ENCODE data around the gene KDM1A. TPM values are rescaled to one million over a fixed set of nuclear protein-coding genes. Genes with fewer than 3 reads are reported as not detected.

KDM1A gene
- total and polyA plus RNA-seq, 4 donors: 7.4 to 46.7 (median 21.5) TPM

- no peak for DNase-seq (ENCODE audit: low spot score)
- TF ChIP-seq TAF1 (conservative IDR thresholded peaks at IDR 0.05) (no peak), SP1 (IDR thresholded peaks at IDR 0.05) (no peak), ZBTB33 (IDR thresholded peaks at IDR 0.05) (no peak), CTCF (IDR thresholded peaks at IDR 0.05; ENCODE audit: low read depth, low read length, missing input control) (no peak), YY1 (IDR thresholded peaks at IDR 0.05) (no peak), MAX (IDR thresholded peaks at IDR 0.05) (no peak), RAD21 (IDR thresholded peaks at IDR 0.05) (no peak), FOXA2 (IDR thresholded peaks at IDR 0.05) (no peak), RXRA (IDR thresholded peaks at IDR 0.05) (no peak), HNF4A (conservative IDR thresholded peaks at IDR 0.05) (no peak)
- H3K4me1 ChIP-seq (ENCODE audit: control insufficient read depth in 4 of 4, insufficient read depth in 4 of 4, low read length in 3 of 4): peaks cover 1 to 12% (median 8%) of the 10 kb centered on the region in 4 donors
These were observed 4.0 kb downstream of the KDM1A start for GRCh38 chr1:23023174-23023845.

GRCh38 chr1:23026568-23026967 lies 7.3 kb downstream of the KDM1A start:
- Histone ChIP-seq H3K4me1 (ENCODE audit: control insufficient read depth in 4 of 4, insufficient read depth in 4 of 4, low read length in 3 of 4) (peaks cover 0 to 3% (median 0%) of the 10 kb centered on the region in 4 donors), H3K27ac (ENCODE audit: low read depth in 1 of 2, low read length in 2 of 2) (no peak overlapping the region), H3K4me3 (ENCODE audit: low read depth in 1 of 3, low read length in 3 of 3) (no peak overlapping the region), H3K36me3 (ENCODE audit: control insufficient read depth in 4 of 4, insufficient read depth in 3 of 4, low read depth in 1 of 4, low read length in 3 of 4) (no peaks in the 10 kb centered on the region), H3K9me3 (ENCODE audit: control insufficient read depth in 4 of 4, low read length in 3 of 4) (no peaks in the 10 kb centered on the region), H3K9ac (ENCODE audit: low read depth in 1 of 2, low read length in 2 of 2) (no peak overlapping the region), H3K27me3 (ENCODE audit: control insufficient read depth in 4 of 4, insufficient read depth in 4 of 4, low read length in 3 of 4) (no peaks in the 10 kb centered on the region)
- WGBS: 98% methylated on average over 2 of the region's 2 CpGs
- no peak for DNase-seq (ENCODE audit: low spot score)
- no peak for TF ChIP-seq EGR1 (IDR thresholded peaks at IDR 0.05; ENCODE audit: low read depth in 2 of 2)
- no peak for TF ChIP-seq GABPA (IDR thresholded peaks at IDR 0.05 in 1 of 2, conservative IDR thresholded peaks at IDR 0.05 in 1 of 2)
- no peak for TF ChIP-seq MAX (IDR thresholded peaks at IDR 0.05)
- no peak for TF ChIP-seq HNF4G (IDR thresholded peaks at IDR 0.05)
- no peak for TF ChIP-seq NR2F2 (IDR thresholded peaks at IDR 0.05)
- TF ChIP-seq ATF3 (IDR thresholded peaks at IDR 0.05): no peak
- TF ChIP-seq RXRA (IDR thresholded peaks at IDR 0.05): no peak
- no peak for TF ChIP-seq CTCF (IDR thresholded peaks at IDR 0.05; ENCODE audit: low read depth, low read length, missing input control)
- TF ChIP-seq FOXA1 (IDR thresholded peaks at IDR 0.05): no peak

More at GRCh38 chr1:23023174-23023845, 4.0 kb downstream of the KDM1A start:
- no peak overlapping the region for H3K4me3 ChIP-seq (ENCODE audit: low read depth in 1 of 3, low read length in 3 of 3)
- H3K36me3 ChIP-seq (ENCODE audit: control insufficient read depth in 4 of 4, insufficient read depth in 3 of 4, low read depth in 1 of 4, low read length in 3 of 4): peaks cover 0 to 1% (median 0%) of the 10 kb centered on the region in 4 donors
- H3K27ac ChIP-seq (ENCODE audit: low read depth in 1 of 2, low read length in 2 of 2): no peak overlapping the region
- no peaks in the 10 kb centered on the region for H3K9me3 ChIP-seq (ENCODE audit: control insufficient read depth in 4 of 4, low read length in 3 of 4)
- 98% methylated on average over 5 of the region's 5 CpGs for WGBS
- no peak overlapping the region for H3K9ac ChIP-seq (ENCODE audit: low read depth in 1 of 2, low read length in 2 of 2)
- no peaks in the 10 kb centered on the region for H3K27me3 ChIP-seq (ENCODE audit: control insufficient read depth in 4 of 4, insufficient read depth in 4 of 4, low read length in 3 of 4)
